Measurements from ENCODE around the gene CRADD. TPM values are rescaled to one million over a fixed set of nuclear protein-coding genes. Genes with fewer than 3 reads are reported as not detected.

The CRADD gene
- total RNA-seq, 4 donors from 2014 or later, result 43.7 to 76.1 (median 51.0) TPM

- no peaks in the 10 kb centered on the region for H3K36me3 ChIP-seq
- DNase-seq, result no peak
- no peaks in the 10 kb centered on the region for H3K9me3 ChIP-seq
- no peak for TF ChIP-seq CTCF (IDR thresholded peaks at IDR 0.05)
- TF ChIP-seq POLR2A (IDR thresholded peaks at IDR 0.05), result no peak
- H3K27me3 ChIP-seq, result no peaks in the 10 kb centered on the region
- H3K4me1 ChIP-seq, result peaks cover 15 to 31% of the 10 kb centered on the region in 2 donors
- intact Hi-C loops (cut with DNase I), result no loop called here
- 94 to 95% methylated on average over 2 of the region's 2 CpGs for WGBS, 2 donors
- H3K4me3 ChIP-seq (replicated peaks in 1 of 3), result no peak overlapping the region
- H3K27ac ChIP-seq, result peak overlapping the region; percentile 83 to 90 (median 85)
These were observed 125.1 kb downstream of the CRADD start for GRCh38 chr12:93802293-93802692.

- H3K27me3 ChIP-seq, result no peaks in the 10 kb centered on the region
- no peaks in the 10 kb centered on the region for H3K36me3 ChIP-seq
- no peak for DNase-seq
- WGBS, 2 donors, result 46 to 55% methylated on average over 2 of the region's 2 CpGs
- intact Hi-C loops (cut with DNase I), result no loop called here
- peaks cover 15 to 31% of the 10 kb centered on the region in 2 donors for H3K4me1 ChIP-seq
- no peaks in the 10 kb centered on the region for H3K9me3 ChIP-seq
- TF ChIP-seq POLR2A (IDR thresholded peaks at IDR 0.05) (no peak), CTCF (IDR thresholded peaks at IDR 0.05) (peak in 1 of 6 experiments; percentile 16)
- H3K27ac ChIP-seq, result peak overlapping the region; percentile 83 to 90 (median 85)
- no peak overlapping the region for H3K4me3 ChIP-seq (replicated peaks in 1 of 3)
These were observed 125.7 kb downstream of the CRADD start for GRCh38 chr12:93802698-93803423.

GRCh38 chr12:93803424-93803807 is 126.2 kb downstream of the CRADD start:
- DNase-seq, result peak; percentile 25 to 30
- intact Hi-C loops (cut with DNase I), result no loop called here
- TF ChIP-seq POLR2A (IDR thresholded peaks at IDR 0.05) (peak in 1 of 2 donors; percentile 66), CTCF (IDR thresholded peaks at IDR 0.05) (no peak)
- Histone ChIP-seq H3K27me3 (no peaks in the 10 kb centered on the region), H3K4me1 (peaks cover 20 to 31% of the 10 kb centered on the region in 2 donors), H3K9me3 (no peaks in the 10 kb centered on the region), H3K4me3 (replicated peaks in 1 of 3) (no peak overlapping the region), H3K36me3 (no peaks in the 10 kb centered on the region), H3K27ac (peak overlapping the region; percentile 83 to 90 (median 85))
- 21 to 22% methylated on average over 4 of the region's 4 CpGs for WGBS, 2 donors

- 78 to 91% methylated on average over 5 of the region's 5 CpGs for WGBS, 2 donors
- intact Hi-C loops (cut with DNase I), result no loop called here
- H3K9me3 ChIP-seq, result no peaks in the 10 kb centered on the region
- no peaks in the 10 kb centered on the region for H3K36me3 ChIP-seq
- no peak overlapping the region for H3K4me3 ChIP-seq (replicated peaks in 1 of 3)
- peak overlapping the region in 2 of 3 donors; percentile 83 to 90 for H3K27ac ChIP-seq
- H3K27me3 ChIP-seq, result no peaks in the 10 kb centered on the region
- TF ChIP-seq POLR2A (IDR thresholded peaks at IDR 0.05) (no peak), CTCF (IDR thresholded peaks at IDR 0.05) (no peak)
- H3K4me1 ChIP-seq, result peaks cover 32 to 38% of the 10 kb centered on the region in 2 donors
- no peak for DNase-seq
These were observed 127.4 kb downstream of the CRADD start for GRCh38 chr12:93804392-93805179.

GRCh38 chr12:93805736-93806141 is 128.6 kb downstream of the CRADD start:
- H3K4me3 ChIP-seq (replicated peaks in 1 of 3), result no peak overlapping the region
- no peaks in the 10 kb centered on the region for H3K9me3 ChIP-seq
- H3K4me1 ChIP-seq, result peaks cover 42 to 46% of the 10 kb centered on the region in 2 donors
- no peaks in the 10 kb centered on the region for H3K36me3 ChIP-seq
- TF ChIP-seq CTCF (IDR thresholded peaks at IDR 0.05), result no peak
- no peak for TF ChIP-seq POLR2A (IDR thresholded peaks at IDR 0.05)
- WGBS, 2 donors, result 88 to 92% methylated on average over 4 of the region's 4 CpGs
- H3K27me3 ChIP-seq, result no peaks in the 10 kb centered on the region
- no peak for DNase-seq
- intact Hi-C loops (cut with DNase I), result no loop called here
- H3K27ac ChIP-seq, result no peak overlapping the region

Measured in thyroid gland (tissue), 4 donors.